GM18507 (cell line): ENCODE data around the gene AGPAT4.

Experiments used
- DNase-seq: peaks from one replicate; pipeline ENCODE4 v3.0.0; 2011; ENCODE audit warnings: low read depth; ENCODE audit not compliant: insufficient read length; ENCODE audit errors: extremely low spot score
- FAIRE-seq: peaks from 2 replicates; lab custom pipeline; 2011; peaks lifted over from hg19 to GRCh38; lab: Jason Lieb, UNC

The AGPAT4 gene

GRCh38 chr6:161103475-161103874, 170.4 kb downstream of the AGPAT4 start:
- DNase-seq (no peak), FAIRE-seq (no peak)

- FAIRE-seq (no peak), DNase-seq (no peak)
These were observed 172.3 kb downstream of the AGPAT4 start for GRCh38 chr6:161101517-161101916.

- no peak for FAIRE-seq
- no peak for DNase-seq
These were observed 173.8 kb downstream of the AGPAT4 start for GRCh38 chr6:161100072-161100471.

- FAIRE-seq (no peak), DNase-seq (no peak)
These were observed 177.9 kb downstream of the AGPAT4 start for GRCh38 chr6:161095916-161096315.

GRCh38 chr6:161094955-161095354, 178.9 kb downstream of the AGPAT4 start:
- FAIRE-seq (no peak), DNase-seq (no peak)

- FAIRE-seq (no peak), DNase-seq (no peak)
These were observed 181.7 kb downstream of the AGPAT4 start for GRCh38 chr6:161091972-161092701.

GRCh38 chr6:161091151-161091550, 182.7 kb downstream of the AGPAT4 start:
- FAIRE-seq, result no peak

GRCh38 chr6:161088676-161089328, 185.1 kb downstream of the AGPAT4 start:
- DNase-seq (no peak), FAIRE-seq (no peak)

More at GRCh38 chr6:161091151-161091550, 182.7 kb downstream of the AGPAT4 start:
- no peak for DNase-seq

GRCh38 chr6:161085246-161085645, 188.6 kb downstream of the AGPAT4 start:
- FAIRE-seq, result no peak
- DNase-seq, result no peak

GRCh38 chr6:161082215-161082614, 191.6 kb downstream of the AGPAT4 start:
- no peak for DNase-seq
- FAIRE-seq, result no peak

GRCh38 chr6:161080263-161080970, 193.4 kb downstream of the AGPAT4 start:
- FAIRE-seq, result no peak
- DNase-seq, result no peak
